Posterior cingulate gyrus (tissue), 11 donors: Measurements from ENCODE around the gene ZNF764.

Source experiments
- DNase-seq, 10 donors: peaks; one replicate each; pipeline versions ENCODE4 v3.0.0 to v3.0.0-alpha.2; 2020 to 2021; ENCODE audit warnings: mixed read lengths in 3 of 10
- intact Hi-C: fragments of 100-400 bp; cut with DNase I; formaldehyde crosslinking; loops from one replicate; pipeline ENCODE4 v1.15.1; 2023

The ZNF764 gene

DNA sequence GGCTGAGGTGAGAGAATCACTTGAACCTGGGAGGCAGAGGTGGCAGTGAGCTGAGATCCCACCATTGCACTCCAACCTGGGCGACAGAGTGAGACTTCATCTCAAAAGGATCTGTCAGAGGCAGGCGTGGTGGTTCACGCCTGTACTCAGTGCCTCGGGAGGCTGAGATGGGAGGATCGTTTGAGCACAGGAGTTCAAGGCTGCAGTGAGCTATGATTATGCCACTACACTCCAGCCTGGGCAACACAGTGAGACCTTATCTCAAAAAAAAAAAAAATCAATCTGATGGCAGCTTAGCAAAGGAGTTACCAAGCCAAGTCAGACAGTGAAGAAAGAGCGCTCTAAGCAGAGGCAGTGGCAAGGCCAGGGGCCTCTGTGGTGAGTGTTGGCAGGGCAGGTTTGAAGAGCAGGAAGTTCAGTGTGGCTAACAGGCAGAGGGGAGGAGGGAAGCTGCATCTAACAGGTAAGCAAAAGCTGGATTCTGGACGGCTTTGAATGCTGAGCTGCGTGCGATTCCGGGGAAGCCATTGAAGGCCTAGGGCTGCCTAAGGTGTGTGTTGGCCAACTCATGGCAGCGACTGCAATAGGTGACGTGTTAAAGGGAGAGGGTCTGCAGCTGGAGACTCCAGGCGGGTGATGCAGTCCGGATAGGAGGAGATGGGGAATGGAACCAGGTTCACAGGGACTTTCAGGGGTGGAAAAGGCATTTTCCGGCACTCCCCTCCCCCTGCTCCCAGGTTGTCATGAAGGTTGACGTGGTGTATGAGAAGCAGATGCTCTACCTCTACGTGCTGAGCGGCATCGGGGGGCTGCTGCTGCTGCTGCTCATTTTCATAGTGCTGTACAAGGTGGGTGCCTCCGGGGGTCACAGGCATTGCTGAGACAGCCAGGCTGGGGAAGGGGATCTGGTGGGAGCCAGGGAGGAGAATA, 38.8 kb downstream of the ZNF764 start:
- DNase-seq = peak in 2 of 10 donors; percentile 53 to 57
- intact Hi-C loops = loop anchor here (10.0 kb wide), 1 partner anchor 425 kb away; the partner anchor contains the start of genes TBX6 and YPEL3

DNA sequence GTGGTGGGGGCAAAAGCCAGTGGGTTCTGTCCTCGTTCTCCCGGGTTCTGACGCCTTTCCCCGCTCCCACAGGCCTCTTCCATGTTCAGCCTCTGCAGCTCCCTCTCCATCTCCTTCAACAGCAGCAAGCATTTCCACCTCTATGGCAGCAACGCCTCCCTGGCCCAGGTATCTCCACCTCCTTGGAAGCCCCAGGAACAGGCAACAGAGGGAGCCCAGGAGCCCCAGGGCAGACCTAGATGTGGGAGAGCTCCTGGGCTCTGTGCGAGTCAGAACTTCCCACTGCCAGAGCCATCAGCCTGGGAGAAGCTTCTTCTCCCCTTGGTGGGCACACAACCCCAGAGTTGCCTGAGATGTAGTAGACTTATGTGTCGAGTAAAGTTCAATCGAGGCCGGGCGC, 39.6 kb downstream of the ZNF764 start:
- intact Hi-C loops = no loop called here
- no peak for DNase-seq

DNA sequence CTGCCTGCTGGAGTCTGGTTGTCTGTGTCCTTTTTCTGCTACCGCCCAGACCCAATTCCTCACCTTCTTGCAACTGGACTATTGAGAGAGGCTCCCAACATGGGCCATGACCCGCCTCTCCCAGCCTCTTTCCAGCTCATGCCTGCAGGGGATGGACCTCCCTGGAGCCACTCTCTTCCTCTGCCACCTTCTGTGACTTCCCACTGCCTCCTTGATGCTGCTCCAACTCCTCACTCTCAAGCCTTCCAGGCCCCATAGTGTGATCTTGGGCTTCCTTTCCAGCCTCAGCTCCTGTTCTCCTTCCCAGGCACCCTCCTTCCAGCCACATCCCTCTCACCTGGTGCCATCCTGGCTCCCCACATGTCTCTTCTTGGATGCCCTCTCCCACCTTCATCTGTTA, 42.9 kb downstream of the ZNF764 start:
- no peak for DNase-seq
- intact Hi-C loops = no loop called here

DNA sequence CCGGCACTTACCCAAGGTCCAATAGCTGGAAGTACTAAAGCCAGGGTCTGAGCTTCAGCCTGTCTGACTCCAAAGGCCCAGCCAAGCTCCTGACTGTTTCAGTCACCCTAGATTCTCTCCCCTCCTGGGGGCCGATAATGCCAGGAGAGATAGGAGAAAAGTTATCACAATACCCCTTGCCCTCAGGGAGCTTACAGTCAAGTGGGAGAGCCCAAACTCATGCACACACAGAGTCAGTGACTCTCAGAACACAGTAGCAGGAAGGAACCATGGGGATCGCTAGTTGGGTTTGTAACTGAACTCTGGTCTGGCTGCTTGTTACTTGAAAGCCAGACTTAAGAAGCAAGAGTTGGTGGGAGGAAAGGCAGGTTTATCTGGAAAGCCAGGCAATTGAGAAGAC, 46.7 kb downstream of the ZNF764 start:
- intact Hi-C loops = no loop called here
- DNase-seq = no peak

DNA sequence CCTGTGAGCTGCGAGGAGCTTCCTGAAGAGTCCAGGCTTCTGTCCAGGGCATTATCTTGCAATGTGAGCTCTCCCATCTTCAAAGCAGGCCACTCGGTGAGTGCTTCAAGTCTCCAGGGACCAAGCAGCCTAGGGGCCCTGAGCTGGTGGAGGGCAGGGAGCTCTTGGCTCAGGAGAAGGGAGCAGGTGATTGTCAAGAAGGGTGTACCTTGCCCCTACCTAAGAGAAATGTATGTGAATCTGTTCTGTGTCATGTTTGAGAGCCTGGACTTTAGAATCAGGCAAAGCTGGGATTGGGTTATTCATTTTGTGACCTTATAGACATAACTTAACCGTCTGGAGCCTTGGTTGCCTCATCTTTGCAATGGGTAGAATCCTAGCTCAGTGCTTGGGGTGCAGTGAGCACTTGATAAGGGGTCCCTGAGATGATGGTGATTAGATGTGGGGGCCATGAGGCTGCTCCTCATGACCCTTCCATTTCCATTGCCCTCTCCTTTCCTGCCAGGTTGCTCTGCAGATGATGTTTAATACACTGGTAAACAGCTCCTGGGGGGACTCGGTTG, 47.7 kb downstream of the ZNF764 start:
- intact Hi-C loops = no loop called here
- no peak for DNase-seq

DNA sequence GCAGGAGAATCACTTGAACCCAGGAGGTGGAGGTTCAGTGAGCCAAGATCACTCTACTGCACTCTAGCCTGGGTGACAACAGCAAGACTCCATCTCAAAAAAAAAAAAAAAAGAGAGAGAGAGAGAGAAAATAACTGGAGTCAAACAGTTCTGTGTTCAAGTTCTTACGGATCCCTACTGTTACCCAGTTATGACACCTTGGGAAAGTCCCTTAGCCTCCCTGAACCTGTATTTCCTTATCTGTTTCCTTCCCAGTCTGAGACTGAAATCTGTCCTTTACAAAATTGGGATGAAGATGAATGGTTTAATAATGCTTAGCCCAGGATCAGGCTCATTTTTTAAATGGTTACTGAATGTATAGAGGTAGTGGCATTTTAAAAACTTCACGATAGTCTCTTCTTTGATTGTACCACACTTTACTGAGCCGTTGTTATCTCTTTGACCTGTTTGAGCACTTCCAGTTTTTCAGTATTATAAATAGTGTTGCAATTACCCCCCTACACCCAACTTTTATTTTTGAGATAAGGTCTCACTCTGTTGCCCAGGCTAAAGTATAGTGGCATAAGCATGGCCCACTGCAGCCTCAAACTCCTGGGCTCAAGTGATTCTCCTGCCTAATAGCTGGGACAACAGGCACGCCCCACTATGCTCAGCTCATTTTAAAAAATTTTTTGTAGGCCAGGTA, 49.0 kb downstream of the ZNF764 start:
- intact Hi-C loops = no loop called here
- DNase-seq = no peak
